ENCODE results near the gene CNOT11.
"Not testable (repeated sequence)": the region's sequence is repeated elsewhere in the genome, so short reads cannot be mapped to it uniquely, and the experiment has no call there.

CNOT11 gene

GRCh38 chr2:101311696-101312017 is 59.0 kb downstream of the CNOT11 start:
- no peak for DNase-seq

- DNase-seq: not testable (repeated sequence)
Observed at GRCh38 chr2:101316568-101316967, 63.9 kb downstream of the CNOT11 start.

All from NCI-H2171 (cell line).